GM21717 (cell line): ENCODE measurements around the gene MAP3K6.

Experiments used
- ATAC-seq: cut with Tn5 transposase; IDR thresholded peaks from one replicate; pipeline ENCODE4 v1.9.1; 2021; ENCODE audit warnings: mild to moderate bottlenecking, moderate library complexity; ENCODE audit not compliant: unreplicated experiment

Gene MAP3K6

DNA sequence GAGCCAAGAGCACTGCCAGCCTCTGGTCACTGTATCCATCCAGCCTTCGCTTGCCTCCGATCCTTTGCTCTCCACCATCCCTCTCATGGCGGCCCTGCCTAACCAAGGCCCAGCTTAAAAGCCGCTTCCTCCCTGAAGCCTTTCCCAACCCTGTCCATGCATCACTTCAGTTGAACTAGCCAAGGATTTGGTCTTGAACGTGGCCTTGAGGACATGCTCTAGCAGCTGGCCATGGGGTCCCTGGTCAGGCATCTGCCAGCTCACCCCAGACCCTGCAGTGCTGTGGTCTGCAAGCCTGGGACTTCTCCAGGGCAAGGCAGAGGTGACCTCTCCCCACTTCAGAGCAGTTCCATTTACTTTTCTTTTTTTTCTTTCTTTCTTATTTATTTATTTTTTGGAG lies 30.0 kb downstream of the MAP3K6 start:
- no peak for ATAC-seq

DNA sequence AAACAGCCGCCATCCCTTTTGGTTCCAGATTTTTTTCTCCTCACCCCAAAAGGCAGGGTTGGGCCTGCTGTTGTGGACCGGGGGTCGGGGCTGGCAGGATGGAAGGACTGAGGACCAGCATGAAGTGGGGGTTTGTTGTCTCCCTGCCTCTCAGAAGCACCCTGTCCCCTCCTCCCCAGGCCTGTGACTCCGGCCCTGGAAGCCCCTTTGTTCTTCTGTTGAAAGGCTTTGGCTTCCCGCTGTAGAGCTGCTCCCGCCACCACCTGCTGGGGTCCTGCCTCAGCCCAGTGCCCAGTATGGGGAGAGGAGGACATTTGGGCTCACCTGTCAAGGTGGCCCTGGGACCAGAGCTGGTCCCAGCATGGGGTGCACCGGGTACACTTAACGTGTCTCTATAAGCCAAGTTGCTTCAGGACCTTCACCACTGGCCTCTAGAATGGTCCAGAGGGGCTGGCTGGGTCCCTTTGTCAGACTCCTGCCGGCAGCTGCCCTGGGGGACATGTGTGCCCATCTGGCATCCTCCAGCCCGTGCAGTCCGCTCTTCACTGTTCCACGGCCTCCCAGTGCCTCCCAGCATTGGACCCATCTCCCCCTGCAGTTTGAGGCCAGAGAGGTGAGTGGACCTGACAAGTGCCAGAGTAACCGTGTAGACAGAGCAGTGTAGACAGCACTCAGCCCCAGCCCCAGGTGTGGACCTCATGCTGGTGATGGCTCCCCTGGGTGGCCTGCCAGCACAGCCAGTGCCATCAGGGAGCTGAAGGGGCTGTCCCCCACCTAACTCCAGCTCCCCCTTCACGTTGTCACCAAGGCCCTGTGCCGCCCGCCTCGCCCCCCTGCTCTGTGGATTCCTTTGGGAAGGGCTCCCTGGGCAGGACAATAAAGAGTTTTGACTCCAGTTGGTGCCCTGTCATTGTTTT lies 31.0 kb downstream of the MAP3K6 start:
- no peak for ATAC-seq

DNA sequence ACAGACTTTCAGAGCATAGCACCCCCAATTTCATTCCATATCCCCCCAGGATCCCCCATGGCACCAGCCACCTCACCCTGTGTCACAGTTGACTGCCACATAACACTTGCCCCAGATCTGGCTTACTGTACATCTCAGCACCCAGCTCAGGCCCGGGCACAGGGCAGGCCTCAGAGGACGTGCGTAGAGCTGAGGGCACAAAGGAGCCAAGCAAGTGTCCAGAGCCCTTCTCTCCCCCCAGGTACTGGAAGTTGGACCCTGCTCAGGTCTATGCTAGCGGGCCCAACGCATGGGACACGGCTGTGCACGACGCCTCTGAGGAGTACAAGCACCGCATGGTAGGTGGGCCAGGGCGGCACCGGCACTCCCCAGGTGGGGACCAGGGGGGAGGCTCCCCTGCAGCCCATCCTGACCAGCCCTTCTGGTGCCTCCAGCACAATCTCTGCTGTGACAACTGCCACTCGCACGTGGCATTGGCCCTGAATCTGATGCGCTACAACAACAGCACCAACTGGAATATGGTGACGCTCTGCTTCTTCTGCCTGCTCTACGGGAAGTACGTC lies 33.0 kb downstream of the MAP3K6 start:
- no peak for ATAC-seq

DNA sequence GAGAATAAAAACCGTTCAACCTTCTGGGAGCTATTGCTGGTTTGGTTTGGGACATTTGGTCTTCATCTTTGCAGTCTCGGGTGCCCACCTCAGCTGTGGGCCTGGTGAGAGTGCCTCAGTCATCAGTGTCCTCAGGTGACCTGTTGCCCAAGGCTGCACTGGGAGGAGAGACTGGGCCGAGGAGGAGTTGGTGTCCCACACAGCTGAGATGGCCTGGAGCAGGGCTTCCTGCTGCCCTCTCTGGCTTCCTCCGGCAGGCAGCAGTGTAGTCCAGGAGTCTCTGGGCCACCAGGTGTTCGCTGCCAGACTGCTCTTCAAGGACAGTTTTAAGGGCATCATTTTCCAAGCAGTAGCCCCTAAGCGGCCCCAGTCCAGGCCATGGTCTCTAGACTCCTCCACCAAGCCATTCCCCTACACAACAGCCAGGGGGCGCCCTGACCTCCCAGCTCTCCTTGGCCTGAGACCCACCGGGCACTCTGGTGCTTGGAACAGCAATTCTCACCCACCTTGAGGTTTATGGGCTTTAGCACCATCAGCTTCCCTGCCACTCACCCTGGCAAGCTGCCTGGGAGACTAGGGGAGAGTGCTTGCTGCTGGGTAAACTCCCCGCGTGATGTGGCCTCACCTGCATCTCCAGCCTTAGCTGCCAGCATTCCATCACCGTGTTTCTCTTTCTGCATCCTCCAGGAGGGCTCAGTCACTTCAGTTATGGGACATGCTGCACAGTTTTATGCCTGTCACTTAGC lies 34.1 kb downstream of the MAP3K6 start:
- no peak for ATAC-seq

DNA sequence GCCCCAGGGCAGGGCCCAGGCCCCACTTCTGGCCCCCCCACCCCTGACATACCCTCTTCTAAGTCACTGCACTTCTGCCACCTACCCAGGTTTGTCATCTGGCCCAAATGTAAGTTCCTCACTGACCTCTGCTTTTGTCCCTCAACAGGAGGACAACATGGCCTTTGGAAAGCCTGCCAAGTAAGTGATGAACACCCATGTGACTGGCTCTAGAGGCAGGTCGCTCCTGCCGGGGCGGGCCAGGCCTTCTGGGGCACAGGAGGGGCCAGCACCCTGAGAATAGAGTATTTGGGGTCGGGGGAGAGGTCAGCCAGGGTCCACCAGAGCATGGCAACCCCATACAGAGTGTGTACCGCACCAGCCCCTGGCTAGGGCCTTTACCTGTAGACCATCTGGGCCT lies 34.8 kb downstream of the MAP3K6 start:
- no peak for ATAC-seq

DNA sequence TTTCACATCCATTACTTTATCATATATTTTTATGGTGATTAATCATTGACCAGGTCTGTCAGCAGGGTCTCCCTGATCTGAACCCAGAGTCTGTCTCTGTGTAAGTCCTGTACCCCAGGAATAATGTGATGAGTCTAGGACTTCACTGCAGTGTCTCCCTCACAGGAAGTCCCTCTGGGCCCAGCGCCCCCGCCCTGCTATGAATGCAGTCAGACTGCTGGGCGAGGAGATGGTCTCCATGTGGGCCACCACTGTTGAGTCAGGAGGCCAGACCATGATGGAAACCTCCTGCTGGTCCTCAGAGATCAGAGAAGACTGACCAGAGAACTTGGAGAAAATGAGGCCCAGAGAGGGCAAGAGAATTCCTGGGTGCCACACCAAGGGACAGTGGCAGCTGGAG lies 35.3 kb downstream of the MAP3K6 start:
- ATAC-seq, result no peak

DNA sequence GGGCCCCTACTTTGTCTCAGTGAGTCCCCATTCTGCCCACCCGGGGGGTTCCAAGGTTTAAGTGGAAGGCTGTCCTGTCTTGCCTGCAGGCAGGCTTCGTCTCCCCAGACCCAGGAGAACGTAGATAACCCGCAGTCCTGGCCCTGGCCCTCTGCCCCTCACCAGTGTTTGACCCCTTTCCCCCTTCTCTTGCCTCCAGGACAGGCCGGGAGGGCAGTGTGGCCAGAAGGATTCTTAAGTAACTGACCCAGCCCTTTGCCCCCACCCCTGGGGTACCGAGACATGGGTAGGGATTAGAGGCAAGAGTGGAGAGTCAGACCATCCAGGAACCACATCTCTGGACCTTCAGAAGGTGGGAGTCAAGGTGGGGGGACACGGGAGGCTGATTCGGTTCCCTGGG lies 36.0 kb downstream of the MAP3K6 start:
- ATAC-seq, result no peak

DNA sequence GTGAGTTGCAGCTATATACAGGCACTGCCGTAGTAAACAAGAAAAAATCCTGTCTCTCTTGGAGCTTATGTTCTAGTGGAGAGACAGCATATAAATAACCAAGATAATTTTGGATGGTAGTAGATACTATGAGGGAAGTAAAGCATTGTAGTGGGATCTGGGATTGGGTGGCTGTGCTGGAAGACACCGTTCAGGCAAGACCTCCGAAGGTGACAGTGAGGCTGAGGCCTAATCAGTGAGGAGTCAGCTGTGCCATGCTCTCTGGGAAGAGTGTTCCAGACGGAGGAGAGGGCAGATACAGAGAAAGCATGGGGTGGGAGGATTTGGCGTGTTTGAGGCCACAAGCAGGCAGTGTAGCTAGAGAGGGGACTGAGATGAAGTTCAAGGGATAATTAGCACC lies 38.8 kb downstream of the MAP3K6 start:
- ATAC-seq, result no peak

DNA sequence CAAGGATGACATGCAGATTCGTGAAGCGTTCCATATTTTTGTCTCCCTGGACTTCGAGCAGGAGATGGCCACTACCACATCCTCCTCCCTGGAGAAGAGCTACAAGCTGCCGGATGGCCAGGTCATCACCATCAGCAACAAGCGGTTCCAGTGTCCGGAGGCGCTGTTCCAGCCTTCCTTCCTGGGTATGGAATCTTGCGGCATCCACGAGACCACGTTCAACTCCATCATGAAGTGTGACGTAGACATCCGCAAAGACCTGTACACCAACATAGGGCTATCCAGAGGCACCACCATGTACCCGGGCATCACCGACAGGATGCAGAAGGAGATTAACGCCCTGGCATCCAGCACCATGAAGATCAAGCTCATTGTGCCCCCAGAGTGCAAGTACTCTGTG lies 41.5 kb downstream of the MAP3K6 start:
- no peak for ATAC-seq

DNA sequence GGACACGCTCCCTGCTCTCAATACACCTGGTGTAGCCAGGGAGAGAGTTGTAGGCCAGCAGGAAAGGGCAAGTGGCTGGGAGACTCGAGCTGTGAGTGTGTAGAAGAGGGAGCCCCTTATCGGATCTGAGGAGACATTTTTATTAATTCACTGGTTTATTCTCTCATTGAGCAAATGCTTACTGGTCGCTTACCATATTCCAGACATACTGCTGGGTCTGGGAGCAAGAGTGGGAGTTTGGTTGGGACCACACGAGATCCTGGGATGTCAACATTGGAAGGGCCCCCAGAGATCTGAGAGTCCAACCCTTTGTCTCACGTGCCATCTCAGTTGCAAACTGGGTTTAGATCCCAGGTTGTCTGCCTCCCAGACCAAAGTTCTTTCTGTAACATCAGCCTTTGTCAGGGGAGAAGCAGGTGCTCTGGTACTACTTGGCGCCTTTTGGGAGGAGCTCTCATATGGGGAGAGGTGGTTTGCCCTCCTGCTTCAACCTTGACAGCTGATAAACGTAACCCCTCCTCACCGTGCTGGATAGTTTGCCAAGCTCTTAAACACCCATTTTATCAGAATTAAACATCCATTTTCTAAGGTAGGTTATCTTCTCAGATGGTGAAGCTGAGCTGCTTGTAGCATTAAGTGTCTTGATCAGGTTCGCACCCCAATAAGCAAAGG lies 44.1 kb downstream of the MAP3K6 start:
- no peak for ATAC-seq

DNA sequence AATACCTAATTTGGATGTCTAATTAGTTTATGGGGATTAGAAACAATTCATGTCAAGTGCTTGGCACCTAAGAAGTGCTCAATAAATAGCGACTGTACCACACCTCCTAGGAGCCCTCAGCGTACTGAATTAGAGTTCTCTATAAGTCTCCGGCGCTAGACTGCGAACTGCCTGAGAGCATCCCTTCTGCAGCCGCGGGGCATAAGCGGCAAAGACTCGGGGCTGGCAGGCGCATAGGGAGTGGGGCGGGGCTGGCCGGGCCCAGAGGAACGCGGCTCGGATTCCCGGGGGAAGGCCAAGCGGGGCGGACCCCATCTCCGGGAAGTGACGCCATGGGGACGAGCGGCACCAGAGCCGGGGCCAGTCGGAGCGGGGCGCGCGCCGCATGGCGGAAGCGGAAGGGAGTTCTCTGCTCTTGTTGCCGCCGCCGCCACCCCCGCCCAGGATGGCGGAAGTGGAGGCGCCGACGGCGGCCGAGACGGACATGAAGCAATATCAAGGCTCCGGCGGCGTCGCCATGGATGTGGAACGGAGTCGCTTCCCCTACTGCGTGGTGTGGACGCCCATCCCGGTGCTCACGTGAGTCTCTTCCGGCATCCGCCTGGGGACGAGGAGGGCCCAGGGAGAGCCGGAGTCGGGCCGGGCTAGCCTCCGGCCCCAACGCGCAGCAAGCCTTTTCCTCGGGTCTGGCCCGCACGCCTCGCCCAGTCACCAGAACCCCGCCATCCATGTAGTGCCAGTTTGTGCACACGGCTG lies 44.8 kb downstream of the MAP3K6 start, which contains the start of gene TMEM222:
TMEM222 (plus strand) TSS at position 351 of the 756 bp plus-strand sequence; CDS start at position 386, 35 bp downstream.
- peak; percentile 80 for ATAC-seq

DNA sequence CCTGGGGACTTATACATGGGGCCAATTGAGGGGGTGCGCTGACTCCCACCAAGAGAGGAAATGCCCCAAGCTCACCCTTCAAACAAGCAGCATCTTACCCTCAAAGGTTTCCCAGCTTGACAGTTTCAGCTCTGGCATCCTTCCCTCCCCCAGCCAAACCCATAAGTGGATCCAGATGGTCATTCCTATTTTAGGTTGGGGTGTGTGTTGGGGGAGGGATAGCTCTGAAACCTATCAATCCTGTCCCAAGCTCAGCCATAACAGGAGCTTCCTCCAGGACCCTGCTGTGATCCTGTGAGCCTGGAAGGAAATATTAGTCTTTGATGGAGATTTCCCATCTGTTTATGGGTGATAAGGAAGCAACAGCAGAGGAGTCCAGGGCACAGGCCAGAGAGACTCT lies 48.2 kb downstream of the MAP3K6 start:
- ATAC-seq, result no peak

DNA sequence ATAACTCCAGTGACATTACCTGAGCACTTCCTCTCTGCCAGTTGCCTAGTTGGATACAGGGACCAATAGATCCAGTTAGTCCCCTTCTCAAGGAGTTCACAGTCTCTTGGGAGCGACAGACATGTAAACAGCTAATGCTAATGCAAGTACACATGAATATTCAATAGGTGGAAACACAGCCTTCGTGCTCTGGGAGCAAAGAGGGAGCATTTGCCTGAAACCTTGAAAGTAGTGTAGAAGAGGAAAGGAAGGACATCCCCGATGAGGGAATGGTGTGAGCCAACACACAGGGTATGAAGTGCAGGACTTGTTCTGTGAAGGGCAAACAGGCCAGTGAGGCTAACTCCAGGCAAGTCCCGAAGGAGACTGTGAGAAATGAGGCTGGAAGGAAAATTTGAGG lies 48.6 kb downstream of the MAP3K6 start:
- ATAC-seq, result no peak

DNA sequence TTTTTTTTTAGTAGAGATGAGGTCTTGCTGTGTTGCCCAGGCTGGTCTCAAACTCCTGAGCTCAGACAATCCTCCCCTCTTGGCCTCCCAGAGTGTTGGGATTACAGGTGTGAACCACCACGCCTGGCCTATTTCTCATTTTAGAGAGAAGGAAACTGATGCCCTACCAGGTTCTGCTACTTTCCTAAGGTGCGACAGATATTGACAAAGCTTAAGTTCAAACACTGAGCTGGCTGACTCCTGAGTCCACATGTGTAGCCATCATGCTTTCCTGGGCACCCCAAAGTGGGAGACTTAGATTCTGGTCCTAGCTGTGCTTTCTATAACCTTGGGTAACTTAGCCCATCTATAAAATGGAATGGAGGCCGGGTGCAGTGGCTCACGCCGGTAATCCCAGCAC lies 49.9 kb downstream of the MAP3K6 start:
- ATAC-seq, result no peak

DNA sequence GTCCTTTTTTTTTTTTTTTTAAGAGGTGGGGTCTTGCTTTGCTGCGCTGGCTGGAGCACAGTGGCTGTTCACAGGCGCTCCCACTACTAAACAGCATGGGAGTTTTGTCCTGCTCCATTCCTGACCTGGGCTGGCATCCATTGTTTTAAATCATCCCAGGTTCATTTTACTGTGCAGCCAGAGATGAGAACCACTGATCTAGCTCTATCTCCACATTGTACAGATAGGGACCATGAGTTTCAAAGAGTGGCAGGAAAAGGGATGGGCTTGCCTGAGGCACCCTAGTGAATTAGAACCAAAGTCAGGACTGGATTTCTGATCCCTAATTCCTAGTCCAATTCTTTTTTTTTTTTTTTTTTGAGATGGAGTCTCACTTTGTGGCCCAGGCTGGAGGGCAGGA lies 52.0 kb downstream of the MAP3K6 start:
- ATAC-seq, result no peak

DNA sequence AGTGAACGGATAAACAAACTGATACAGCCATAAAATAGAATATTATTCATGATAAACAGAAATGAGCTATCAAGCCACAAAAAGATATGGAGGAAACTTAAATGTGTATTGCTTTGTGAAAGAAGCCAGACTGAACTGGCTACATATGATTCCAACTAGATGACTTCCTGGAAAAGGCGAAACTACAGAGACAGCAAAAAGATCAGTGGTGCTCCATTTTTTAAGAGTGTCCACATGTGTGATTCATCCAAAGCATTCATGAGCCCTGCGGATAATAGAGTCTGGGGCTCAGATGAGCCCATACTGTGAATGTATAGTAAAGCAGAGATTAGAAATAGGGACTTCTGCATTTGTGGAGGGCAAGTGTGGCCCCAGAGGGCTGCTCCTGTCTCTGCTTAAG lies 52.6 kb downstream of the MAP3K6 start:
- no peak for ATAC-seq

DNA sequence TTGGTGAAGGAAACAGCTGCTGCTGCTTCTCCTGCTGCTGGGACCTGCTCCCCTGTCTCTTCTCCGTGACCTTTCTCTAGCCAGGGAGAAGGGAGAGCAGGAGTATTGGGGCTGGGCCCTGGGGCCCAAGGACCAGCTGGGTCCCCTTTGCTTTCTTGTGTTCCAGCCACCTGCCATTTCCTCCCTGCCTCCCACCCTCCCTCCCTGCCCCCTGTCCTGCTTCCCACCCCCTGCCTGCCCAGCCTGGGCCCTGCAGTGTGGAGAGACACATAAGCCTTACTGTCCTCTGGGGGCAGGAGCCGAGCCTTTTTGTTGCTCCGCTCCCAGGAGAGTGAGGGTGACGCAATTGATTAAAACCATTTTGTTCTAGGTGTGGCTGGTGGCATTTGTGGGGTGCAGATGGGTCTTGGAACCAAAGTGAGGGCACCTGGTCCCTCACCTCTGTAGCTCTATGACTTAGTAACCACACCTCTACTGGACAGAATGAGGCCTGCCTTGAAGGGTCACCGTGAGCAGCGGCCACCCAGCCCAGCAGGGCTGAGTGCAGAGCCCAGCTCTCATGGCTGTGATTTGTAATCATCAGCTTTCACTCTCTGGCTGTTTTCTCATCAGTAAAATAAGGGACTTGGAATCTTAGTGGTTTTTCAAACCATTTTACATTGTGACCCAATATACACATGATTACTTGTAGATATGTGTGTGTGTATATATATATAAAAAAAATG lies 58.7 kb downstream of the MAP3K6 start:
- no peak for ATAC-seq

DNA sequence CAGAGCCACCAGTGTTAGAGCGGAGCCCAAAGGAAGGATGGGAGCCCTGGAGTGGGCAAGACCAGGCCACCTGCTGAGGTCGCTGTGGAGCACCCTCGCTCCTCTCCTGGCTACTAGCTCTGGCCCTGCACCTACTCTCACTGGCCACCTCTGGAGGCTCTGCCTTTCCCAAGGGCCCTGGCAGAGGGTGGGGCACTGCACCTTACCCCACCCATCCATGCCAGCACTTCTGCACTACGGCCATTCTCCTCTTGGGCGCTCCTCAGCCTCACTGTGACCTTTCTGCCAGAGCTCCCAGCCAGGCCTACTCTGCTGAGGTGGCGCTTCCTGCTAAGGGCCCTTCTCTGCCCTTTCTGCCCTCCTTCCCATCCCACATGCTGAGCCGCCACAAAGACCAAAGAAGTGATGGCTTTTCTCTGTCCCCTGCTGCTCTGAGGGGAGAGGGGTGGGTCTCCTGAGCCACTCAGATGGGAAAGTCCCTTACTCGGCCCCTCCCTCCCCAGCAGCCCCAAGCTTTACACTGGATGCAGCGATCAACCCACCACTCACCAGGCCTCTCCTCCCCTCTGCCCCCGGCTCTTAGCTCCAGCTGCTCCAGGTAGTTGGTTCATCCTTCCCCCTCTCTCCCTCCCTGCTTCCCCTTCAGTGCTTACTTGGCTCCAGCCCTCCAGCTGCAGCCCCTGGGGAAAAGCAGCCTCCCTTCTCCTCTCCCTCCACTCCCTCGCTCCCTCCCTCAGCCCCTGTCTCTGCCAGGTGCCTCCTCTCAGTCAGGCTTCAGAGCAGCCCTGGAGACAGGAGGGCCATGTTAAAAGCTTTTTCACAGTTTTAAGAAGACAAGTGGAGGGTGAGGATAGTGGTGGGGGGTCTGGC lies 59.6 kb downstream of the MAP3K6 start:
- ATAC-seq, result no peak

DNA sequence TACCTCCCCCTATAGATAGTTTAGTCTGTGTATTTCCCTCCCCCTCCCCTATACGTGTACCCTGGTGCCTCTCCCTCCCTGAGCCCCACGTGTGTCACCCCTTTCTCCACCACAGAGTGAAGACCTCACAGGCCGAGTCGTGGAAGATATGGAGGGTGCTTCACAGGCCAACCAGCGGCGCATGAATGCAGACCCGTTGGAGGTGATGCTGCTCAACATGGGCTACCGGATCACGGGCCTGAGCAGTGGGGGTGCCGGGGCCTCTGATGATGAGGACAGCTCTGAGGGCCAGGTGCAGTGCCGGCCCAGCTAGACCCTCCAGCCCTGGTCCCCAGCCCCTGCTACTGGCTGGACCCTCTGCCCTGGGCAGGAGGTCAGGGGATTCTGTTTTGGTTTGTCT lies 60.7 kb downstream of the MAP3K6 start:
- ATAC-seq, result no peak
